NCI-H774 (cell line): ENCODE results near the gene SIRT4.

Experiments used
- DNase-seq: peaks from one replicate; lab custom pipeline; 2025; lab: John Stamatoyannopoulos, UW

SIRT4 gene

DNA sequence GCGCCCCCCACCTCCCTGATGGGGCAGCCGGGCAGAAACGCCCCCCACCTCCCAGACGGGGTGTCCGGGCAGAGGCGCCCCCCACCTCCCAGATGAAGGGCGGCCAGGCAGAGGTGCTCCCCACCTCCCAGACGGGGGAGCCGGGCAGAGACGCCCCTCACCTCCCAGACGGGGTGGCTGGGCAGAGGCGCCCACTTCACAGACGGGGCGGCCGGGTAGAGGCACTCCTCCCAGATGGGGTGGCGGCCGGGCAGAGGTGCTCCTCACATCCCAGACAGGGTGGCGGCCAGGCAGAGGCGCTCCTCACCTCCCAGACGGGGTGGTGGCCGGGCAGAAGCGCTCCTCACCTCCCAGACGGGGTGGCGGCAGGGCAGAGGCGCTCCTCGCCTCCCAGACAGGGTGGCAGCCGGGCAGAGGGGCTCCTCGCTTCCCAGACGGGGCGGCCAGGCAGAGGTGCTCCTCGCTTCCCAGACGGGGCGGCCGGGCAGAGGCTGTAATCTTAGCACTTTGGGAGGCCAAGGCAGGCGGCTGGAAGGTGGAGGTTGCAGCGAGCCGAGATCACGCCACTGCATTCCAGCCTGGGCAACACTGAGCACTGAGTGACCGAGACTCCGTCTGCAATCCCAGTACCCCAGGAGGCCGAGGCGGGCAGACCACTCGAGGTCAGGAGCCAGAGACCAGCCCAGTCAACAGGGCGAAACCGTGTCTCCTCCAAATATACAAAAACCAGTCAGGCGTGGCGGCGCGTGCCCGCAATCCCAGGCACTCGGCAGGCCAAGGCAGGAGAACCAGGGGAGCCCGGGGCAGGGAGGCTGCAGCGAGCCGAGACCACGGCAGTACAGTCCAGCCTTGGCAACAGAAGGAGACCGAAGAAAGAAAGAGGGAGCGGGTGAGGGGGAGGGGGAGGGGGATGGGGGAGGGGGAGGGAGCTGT, 23.7 kb upstream of the SIRT4 start:
- no peak for DNase-seq

DNA sequence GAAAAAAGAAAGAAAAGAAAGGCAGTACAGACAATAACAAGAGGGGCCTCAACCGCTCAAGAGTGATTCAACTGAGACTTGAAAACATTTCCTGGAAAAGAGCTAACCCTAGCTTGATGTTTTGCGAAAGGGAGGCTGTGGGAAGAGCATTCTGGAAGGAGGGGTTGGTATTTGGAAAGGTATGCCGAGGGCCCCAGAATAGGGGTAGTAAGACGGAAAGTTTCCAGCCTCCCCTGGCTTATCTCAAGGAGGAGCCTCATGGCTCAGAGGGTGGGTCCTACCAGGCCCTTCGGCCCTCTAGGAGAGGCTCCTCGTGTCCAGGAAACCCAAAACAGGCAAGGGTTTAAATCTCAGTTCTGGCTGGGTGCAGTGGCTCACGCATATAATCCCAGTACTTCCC, 18.8 kb upstream of the SIRT4 start:
- no peak for DNase-seq

DNA sequence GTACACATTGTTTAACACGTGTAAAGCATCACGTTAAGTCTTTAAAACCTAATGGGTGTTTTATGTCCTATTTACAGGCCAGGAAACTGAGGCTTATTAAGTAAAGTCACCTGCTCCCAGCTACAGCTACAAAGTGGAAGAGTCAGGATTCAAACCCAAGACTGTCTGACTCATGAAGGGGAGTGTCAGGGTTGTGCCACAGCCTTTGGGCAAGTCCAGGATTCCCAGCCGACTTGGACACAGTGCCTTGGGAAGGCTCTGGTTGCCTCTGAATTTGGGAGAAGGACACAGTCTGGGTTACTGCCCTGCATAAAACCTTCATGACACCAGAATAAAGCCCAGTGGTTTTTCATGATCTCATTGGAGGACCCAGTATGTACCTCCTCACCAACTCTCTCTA, 17.7 kb upstream of the SIRT4 start:
- no peak for DNase-seq

DNA sequence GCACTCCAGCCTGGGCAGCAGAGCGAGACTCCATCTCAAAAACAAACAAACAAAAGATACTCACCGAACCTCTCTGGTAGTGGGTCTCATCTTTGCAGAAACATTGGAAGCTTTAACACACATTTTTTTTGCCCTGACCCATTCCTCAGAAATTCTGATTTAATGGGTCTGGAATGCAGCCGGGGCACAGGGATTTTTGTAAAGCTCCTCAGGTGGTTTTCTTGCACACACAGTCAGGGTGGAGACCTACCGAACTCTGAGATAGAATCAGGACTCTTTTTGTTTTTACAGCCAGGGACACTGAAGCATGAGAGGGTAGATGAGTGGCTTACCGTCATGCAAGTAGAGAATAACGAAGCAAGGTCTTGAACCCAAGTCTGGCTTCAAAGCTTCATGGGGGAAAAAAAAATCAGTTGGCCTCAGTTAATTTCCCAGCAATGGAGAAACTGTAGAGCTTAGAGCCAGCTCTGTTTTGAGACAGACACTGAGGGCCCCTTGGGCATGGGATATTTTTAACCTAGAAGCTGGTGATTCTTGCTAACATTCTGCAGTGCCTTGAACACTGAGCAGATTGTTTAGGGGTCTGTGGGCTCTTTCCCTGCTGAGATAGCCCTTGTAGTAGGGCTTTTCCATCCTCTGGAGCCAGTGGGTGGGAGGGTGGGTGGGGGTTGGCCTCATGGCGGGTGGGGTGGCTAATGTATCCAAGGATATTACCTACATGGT, 15.2 kb upstream of the SIRT4 start:
- DNase-seq: no peak

DNA sequence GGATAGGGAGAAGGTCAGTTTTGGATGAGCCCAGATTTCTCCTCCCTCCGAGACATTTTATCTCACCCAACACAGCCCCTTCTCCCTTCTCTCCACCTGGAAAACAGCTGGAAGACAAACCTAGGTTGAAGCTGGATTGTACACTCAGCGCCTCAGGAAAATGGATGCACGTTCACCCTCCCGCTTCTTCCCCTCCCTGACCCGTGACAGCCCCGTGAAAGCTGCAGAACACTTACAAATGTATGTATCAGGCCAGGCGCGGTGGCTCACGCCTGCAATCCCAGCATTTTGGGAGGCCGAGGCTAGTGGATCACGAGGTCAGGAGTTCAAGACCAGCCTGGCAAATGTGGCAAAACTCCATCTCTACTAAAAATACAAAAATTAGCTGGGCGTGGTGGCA, 14.6 kb upstream of the SIRT4 start:
- no peak for DNase-seq

DNA sequence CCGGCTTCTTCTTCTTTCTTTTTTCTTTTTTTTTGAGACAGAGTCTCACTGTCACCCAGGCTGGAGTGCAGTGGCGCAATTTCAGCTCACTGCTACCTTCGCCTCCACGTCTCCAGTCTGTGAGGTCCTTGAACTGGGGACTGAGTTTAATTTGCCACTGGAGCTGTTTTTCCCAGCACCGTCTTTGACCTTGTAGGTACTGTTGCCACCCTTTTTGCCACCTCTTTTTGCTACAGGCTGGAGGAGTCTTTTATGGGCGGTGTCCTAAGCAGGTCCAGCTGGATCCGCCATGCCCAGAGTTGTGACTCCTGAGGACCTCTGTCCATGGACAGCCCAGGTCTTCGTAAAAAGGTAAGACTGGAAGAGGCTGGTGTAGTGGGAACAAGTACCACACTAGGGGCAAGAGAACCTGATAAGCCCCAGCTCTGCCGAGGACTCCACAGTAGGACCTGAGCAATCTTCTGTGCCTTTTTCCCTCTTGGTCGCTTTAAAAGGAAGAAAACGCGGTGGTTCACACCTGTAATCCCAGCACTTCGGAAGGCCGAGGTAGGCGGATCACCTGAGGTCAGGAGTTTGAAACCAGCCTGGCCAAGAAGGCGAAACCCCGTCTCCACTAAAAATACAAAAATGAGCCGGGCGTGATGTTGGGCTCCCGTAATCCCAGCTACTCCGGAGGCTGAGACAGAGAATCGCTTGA, 11.4 kb upstream of the SIRT4 start:
- DNase-seq: peak; percentile 37

DNA sequence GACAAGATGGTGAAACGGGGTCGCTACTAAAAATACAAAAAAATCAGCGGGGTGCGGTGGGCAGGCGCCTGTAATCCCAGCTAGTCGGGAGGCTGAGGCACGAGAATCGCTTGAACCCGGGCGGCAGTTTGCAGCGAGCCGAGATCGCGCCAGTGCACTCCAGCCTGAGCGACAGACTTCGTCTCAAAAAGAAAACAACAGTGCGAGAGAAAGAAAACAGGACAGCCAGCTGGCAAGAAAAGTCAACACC, 9.8 kb upstream of the SIRT4 start:
- DNase-seq: no peak

DNA sequence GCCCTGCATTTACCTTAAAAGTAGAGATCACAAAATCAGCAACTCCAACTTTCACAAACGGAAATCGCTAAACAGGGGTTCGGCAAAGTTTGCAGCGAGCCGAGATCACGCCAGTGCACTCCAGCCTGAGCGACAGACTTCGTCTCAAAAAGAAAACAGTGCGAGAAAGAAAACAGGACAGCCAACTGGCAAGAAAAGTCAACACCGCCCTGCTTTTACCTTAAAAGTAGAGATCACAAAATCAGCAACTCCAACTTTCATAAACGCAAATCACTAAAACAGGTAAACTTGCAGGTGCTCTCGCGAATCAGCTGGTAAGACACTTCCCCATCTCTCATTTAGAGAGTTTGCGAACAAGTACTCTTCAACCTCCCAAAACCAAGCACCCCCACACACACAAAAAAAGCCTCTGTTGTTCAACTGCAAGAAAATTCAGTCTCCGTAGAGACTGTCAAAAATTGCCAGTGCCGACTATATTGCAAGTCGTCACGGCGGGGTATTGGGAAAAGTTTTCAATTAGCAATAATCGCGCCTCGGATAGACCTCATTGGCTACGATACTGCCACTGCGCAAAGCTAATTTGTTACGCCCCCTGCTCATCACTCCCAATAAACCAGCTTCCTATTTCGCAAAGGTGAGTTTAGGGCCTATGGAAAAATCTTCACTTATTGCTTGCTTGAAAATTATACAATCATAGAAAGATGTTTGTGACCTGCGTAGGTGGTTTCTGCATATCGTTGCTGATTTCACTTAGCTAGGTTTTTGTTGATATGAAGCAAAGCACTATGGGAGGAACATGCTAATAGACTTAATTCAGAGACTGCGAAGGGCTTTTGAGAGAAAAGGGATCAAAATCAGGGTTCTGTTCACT, 9.2 kb upstream of the SIRT4 start, which contains the start of gene RNU4-1:
Gene RNU4-1 (minus strand): TSS at position 577 of the 871 bp plus-strand sequence.
- peak; percentile 85 for DNase-seq

DNA sequence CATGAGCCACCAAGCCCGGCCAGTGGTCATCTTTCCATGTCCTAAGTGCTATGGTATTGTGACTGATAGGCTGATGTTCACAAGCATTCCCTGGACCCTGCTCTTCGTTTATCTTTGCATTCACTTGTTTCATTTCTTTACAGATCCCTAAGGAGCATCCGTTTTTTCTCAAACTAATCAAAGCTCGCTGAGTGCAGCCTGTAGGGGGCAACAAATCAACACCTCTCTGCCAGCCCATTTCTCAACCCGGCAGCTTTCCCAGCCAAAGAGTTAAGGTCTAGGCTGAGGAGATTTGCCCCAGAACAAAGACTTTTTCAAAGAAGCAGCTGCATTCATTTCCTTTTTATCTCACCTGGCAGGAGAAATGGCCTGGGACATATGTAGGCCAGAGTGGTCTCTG, 12.1 kb downstream of the SIRT4 start:
- DNase-seq: no peak

DNA sequence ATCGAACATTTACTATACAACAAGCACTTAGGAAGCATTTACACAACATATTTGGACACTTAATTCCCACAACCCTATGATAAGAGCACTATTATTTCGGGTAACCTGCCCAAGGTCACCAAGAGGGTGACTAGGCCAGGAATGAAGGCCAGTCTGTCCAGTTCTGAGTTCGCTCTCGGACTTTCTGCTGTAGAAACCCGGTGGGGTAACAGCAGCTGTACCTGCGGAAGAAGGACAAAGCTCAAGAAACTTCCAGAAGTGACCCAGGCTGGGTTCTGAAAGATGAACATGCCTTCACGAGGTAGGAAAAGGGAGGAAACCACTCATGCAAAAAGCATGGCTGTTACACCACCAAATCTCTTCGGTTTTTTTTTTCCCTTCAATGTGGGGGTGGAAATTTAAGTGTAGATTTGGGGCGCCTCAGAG, 14.7 kb downstream of the SIRT4 start:
- DNase-seq: no peak

DNA sequence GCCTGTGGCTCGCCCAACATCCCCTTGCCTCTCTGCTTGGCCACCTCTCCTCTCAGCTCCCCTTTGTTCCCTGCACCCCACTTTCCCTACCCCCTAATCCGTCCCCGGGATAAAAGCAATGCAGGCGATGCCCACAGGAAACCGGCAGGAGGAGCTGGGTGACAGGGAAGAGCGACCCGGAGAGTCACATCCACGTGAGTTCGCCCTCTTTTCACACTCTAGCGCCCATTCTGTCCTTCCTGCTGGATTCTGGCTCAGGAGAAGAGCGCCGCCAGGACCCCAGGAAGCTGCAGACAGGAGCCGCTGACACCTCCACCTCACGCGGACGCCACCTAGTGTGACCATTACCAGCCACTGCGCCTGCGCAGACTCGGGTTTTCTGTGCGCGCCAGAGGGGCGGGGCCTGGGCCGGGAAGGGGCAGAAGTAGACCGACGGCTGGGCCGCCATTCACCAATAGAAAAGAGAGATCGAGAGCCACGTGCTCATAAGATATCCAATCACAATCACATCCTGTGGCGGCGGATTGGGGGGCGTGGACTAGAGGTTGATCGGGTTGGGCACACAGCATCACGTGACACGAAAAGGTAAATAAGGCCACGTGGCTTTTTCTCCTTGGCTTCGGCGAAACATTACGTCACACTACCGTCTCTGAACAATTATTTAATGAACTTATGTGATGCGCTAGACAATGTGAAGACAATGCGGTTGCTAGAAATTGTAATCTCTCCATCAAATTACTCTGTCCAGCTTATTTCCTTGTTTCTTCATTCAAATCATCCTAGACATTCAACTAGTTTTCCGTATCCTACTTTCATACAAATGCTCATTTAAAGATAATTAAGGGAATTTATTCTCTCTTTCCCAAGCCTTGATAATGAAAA, 15.3 kb downstream of the SIRT4 start:
- DNase-seq: peak; percentile 100

DNA sequence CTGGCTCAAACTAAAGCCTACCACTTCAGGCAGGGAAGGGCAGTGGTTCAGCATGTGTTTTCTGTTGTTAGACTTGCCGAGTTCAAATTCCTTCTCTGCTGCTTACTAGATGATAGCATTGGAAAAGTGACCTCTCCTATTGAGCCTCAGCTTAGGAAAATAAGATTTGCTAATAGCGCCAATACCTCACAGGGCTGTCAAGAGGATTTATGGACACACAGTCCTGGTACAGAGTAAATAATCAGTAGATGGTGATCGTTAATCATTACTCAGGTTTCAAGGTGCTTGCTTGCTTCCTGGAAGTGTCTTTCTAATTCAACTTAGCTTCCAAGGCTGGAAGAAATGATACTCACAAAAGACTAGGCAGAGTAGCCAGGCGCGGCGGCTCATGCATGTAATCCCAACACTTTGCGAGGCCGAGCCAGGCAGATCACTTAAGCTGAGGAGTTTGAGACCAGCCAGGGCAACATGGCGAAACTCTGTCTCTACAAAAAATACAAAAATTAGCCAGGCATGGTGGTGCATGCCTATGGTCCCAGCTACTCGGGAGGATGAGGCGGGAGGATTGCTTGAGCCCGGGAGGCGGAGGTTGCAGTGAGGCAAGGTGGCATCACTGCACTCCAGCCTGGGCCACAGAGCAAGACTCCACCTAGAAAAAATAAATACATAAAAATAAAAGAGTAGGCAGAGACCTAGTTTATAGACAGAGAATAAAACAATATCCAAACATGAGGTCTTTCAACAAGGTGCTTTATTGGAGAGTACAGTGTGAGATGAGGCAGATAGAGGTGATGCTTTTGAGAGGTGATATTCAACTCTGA, 19.5 kb downstream of the SIRT4 start:
- DNase-seq: no peak

DNA sequence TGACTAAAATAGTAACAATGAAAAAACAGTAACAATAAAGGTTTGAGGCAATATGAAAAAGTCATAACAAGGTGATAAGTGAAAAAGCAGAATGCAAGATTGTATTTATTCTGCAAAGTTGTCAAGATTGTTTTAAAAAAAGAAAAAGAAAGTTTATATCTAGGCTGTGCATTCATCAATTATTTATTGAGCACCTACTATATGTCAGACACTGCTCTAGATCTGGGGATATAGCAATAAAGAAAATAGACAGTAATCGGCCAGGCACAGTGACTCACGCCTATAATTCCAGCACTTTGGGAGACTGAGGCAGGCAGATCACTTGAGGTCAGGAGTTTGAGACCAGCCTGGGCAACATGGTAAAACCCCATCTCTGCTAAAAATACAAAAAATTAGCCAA, 21.7 kb downstream of the SIRT4 start:
- DNase-seq: no peak

DNA sequence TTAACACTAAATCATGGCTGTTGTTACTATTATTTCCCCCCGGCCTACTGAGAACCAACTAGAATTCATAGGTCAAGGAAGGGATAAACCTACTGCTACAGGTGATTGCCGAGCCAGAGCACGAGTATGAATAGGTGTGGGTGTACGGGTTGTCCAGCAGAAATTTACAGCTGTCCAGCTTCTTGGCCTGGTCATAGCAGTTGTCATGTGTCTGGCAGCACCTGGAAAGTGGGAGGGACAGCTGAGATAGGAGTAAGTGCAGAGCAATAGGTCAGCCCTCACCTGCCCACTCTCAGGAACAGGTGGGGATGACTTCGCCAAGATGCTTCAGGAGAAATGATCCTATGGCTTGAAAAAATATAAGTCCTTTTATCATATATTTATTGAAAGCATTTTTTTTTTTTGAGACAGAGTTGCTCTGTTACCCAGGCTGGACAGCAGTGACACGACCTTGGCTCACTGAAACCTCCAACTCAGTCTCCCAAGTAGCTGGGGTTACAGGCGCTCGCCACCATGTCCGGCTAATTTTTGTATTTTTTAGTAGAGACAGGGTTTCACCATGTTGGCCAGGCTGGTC, 22.8 kb downstream of the SIRT4 start:
- no peak for DNase-seq

DNA sequence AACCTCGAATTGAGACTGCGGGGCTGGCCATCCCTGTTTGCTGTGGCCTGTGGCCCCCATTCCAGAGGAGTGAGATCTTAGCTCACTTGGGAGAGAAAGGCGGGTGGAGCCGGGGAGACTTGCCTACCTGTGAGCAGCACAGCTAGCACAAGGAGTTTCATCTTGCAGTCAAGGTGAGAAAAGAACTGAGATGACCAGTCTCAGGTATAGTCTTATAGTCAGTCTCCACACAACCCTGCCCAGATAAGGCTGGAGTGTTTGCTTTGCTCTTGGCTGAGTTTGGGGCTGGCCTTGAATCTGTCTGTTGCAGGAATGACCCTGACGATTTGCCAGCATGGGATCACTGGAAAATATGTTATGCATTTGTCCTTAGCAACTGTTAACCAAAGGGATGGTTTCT, 25.5 kb downstream of the SIRT4 start, which contains the start of gene PLA2G1B:
Gene PLA2G1B (minus strand): TSS at position 187 of the 400 bp plus-strand sequence. CDS start 26 bp downstream, at position 161.
- DNase-seq: no peak

DNA sequence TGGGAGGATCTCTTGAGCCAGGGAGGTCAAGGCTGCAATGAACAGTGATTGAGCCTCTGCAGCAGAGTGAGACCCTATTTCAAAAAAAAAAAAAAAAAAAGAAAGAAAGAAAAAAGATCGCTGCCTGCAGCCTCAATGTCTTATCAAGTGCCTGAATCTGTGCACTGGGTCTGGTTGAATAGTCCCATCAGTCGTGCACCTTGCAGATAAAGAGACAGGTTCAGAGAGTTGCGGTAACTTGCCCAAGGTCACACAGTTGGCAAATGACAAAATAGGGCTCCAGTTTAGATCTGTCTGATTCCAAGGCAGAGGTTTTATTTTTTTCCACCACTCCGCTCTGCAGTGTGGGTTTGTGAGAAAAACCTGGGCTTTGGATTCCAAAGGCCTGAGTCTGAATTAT, 26.1 kb downstream of the SIRT4 start:
- DNase-seq: no peak

DNA sequence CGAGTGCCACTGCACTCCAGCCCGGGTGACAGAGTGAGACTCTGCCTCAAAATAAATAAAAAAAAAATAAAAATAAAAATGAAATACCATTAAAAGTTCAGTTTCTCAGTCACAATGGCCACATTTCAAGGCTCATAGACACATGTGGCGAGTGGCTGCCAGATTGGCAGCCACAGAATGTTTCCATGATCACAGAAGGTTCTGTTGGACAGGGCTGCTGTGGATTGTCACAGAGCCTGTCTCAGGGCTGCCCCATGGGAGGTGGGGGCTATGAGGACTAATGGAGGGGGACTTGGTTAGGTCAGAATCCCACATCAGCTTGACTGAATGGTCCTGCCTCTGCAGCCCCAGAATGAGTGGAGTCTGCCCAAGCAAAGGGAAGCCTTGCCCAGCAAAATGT, 29.3 kb downstream of the SIRT4 start:
- DNase-seq: no peak

DNA sequence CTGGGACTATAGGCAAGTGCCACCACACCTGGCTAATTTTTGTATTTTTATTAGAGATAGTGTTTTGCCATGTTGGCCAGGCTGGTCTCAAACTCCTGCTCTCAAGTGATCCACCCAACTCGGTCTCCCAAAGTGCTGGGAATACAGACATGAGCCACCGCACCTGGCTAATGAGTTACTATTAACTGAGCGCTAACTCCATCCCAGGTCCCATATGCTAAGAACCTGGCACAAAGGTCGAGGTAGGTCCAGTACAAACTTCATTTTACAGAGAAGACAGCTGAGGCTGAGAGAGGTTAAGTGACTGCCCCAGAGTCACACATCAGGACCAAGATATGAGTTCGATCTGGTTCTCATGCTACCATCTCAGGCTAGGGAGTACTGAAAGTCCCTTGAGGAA, 29.9 kb downstream of the SIRT4 start:
- no peak for DNase-seq

DNA sequence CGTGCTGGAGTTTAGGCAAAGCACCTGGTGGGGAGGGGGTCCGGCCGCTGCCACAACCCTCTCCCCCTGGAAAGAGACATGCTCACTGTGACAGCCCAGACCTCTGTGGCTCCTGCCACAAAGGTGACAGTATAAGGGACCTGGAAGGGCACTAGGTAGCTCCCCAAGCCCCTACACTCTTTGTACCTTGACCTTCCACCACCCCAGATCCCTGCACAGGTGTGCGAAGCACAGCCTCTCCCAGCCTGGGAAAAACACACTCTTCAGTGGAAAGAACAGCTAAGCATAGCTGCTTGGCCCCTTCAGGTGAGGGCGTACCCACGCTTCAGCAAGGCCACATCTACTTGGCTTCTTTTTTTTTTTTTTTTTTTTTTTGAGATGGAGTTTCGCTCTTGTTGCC, 30.4 kb downstream of the SIRT4 start:
- DNase-seq: no peak

DNA sequence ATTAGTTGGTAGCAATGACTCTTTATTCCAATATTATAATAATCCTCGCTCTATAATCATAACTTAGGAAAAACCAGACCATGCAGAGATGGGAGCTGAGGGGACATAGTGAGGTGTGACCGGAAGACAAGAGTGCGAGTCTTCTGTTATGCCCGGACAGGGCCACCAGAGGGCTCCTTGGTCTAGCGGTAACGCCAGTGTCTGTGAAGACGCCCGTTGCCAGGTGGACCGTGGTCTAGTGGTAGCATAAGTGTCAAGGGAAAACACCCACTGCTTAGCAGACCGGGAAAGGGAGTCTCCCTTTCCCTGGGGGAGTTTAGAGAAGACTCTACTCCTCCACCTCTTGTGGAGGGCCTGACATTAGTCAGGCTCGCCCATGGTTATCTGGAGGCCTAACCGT, 33.3 kb downstream of the SIRT4 start:
- peak; percentile 31 for DNase-seq
